Stimulated activated naive CD8-positive, alpha-beta T cell treated with anti-CD3 and anti-CD28 coated beads, Interleukin-15, Interleukin-2, amounts not matched to agents 100 U/mL and 50 U/mL, for 24 hours (primary cell): ENCODE results near the gene ZNF185.
"Not testable (repeated sequence)": the region's sequence is repeated elsewhere in the genome, so short reads cannot be mapped to it uniquely, and the experiment has no call there.

ENCODE experiments used
- ATAC-seq: fragments of 150-1000 bp; cut with Tn5 transposase; one replicate; pipeline ENCODE4 v1.10.0; 2021
- DNase-seq: peaks from one replicate; pipeline ENCODE4 v3.0.0; 2021

ZNF185 gene

GRCh38 chrX:152895724-152896420 lies 2.0 kb upstream of the ZNF185 start:
- ATAC-seq (no peak), DNase-seq (no peak)

GRCh38 chrX:152896450-152896849 lies 1.4 kb upstream of the ZNF185 start:
- ATAC-seq (no peak), DNase-seq (no peak)

- DNase-seq: no peak
- no peak for ATAC-seq
These were observed 575 bp downstream of the ZNF185 start for GRCh38 chrX:152898442-152898841.

GRCh38 chrX:152899111-152899873 lies 1.4 kb downstream of the ZNF185 start:
- no peak for DNase-seq
- ATAC-seq: no peak

GRCh38 chrX:152899874-152900719 lies 2.2 kb downstream of the ZNF185 start:
- ATAC-seq (no peak), DNase-seq (no peak)

DNA sequence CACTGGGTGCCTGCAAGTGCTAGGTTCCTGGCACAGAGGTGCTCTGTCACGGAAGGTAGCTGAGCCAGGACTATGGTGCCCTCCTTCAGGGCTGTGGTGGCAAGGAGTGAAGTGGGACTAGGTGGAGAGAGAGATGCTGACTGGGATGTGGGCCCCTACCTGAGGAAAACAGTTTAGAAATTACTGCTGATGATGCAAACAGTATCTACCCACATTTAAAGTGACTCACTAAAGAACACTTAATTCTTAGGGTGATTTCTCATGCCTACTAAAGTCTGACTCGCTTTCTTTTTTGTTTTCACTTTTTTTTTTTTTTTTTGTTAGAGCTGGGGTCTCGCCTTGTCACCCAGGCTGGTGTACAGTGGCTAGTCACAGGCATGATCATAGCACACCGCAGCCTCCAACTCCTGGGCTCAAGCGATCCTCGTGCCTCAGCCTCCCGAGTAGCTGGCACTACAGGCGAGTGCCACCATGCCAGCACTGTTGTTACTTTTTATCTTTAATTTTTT lies 3.1 kb downstream of the ZNF185 start:
- DNase-seq (no peak), ATAC-seq (no peak)

GRCh38 chrX:152901816-152902501 lies 4.1 kb downstream of the ZNF185 start:
- DNase-seq (no peak), ATAC-seq (no peak)

DNA sequence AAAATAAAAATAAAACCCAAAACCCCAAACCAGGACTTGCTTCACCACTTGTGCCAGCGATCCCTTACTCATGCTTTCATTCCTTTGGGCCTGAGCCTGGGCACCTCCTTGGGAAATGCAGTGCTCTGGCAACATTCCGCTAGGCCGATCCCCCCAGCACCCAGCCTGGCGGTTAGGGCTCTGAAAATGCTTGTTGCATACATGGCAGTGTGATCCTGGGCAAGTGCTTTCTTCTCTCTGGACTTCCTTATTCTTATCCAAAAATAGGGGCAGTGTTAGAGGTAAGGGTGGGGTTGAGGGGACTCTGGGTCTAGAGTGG lies 4.6 kb downstream of the ZNF185 start:
- no peak for ATAC-seq
- no peak for DNase-seq

GRCh38 chrX:152903589-152903988 lies 5.7 kb downstream of the ZNF185 start:
- ATAC-seq (no peak), DNase-seq (no peak)

GRCh38 chrX:152904151-152905080 lies 6.5 kb downstream of the ZNF185 start:
- no peak for ATAC-seq

DNA sequence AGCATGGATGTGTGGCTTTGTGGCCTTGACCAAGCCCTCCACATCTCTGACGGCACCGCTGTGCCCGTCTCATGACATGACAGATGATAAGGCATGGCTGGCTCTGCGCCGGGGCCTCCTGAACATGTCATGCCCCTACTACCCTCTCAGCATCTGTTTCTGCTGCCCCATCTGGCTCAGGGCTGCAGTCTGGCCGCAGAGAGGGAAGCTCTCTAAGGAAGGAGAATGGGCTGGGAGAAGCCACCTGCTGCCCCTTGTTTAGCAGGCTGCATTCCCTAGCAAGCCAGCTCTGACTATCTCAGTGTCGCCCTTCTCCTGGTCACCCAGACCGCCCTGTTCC lies 7.2 kb downstream of the ZNF185 start:
- no peak for DNase-seq
- ATAC-seq: no peak

More at GRCh38 chrX:152904151-152905080, 6.5 kb downstream of the ZNF185 start:
- DNase-seq: peak; percentile 31

DNA sequence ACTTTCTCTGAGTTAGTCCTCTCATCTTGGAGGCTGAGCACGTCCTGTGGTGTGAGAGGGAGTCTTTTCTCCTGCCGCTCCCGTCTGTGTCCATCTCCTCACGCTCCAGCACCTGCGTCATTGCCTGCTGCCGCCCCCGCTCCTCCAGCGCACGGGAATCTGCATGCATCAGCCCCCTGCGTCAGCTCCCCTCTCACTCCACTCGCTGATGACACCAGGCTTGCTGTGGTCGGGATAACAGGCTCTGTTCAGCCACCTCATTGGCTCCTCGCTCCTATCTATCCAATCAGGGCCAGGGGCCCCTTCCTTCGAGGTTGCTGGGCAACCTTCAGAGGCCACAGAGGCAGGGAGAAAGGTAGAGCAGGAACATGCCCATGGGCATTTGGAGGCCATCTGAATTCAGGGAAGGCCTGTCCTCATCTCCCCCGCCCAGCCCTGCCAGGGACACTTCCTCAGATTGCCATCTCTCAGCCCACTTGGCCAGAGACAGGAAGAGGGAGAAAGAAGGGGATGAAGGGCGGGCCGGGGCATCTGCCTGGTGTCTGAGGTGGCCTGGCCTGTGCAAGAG lies 9.3 kb downstream of the ZNF185 start:
- no peak for ATAC-seq
- no peak for DNase-seq

DNA sequence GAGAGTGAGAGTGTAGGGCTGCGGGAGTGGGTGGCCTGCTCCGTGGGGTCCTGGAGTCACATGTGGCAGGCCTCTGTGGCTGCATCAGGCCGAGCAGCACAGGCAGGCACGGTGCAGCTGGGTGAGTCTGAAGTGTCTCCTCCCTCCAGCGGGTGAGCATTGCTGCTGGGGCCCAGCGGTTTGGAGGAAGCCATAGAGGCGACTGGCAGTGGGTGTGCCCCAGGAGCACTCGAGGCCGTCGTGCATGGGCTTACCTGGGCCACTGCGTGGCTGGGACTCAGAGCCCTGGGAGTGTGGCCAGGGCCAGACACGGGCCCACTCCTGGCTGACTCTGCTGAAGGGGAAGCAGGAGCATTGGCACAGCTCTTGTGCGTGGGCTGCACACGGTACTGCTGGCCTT lies 10.6 kb downstream of the ZNF185 start:
- ATAC-seq (no peak), DNase-seq (no peak)

- not testable (repeated sequence) for DNase-seq, ATAC-seq
These were observed 12.2 kb downstream of the ZNF185 start for GRCh38 chrX:152910018-152910417.

DNA sequence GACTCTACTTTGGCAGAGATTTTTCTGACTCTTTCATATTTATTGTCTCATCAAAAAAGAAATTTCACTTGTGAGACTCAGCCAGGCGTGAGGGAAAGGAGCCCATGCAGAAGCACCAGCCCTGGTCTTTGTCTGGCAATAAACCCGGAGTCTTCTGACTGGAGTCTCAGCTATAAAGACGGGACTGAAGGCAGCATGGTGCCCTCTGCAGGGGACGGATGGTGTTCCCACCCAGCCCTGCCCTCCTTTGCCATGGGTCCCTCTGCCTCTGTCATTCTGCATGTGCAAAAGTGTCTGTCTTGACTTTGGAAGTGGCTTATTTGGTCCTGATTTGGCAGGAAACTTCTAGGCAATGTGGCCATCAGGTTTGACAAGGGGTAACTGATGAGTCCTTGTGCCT lies 14.2 kb downstream of the ZNF185 start:
- DNase-seq (no peak), ATAC-seq (no peak)

- DNase-seq (no peak), ATAC-seq (no peak)
These were observed 14.8 kb downstream of the ZNF185 start for GRCh38 chrX:152912641-152913040.

DNA sequence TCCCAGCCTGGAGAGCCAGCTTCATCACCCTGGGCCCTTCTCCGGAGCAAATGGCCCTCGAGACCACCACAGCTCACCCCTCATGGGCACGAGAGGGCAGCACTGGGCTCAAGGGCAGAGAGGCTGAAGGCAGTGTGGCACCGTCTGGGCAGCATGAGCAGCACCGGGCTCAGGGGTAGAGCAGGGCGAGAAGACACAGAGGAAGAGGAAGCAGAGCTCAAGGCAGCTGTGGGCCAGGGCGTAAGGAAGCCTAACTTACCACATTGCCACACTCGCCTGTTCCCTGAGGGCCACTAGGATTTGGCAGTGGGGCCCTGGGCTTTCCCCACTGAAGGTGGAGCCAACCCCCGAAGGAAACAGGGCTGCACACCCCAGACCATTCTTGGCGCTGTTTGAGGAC lies 15.5 kb downstream of the ZNF185 start:
- DNase-seq: no peak
- no peak for ATAC-seq

DNA sequence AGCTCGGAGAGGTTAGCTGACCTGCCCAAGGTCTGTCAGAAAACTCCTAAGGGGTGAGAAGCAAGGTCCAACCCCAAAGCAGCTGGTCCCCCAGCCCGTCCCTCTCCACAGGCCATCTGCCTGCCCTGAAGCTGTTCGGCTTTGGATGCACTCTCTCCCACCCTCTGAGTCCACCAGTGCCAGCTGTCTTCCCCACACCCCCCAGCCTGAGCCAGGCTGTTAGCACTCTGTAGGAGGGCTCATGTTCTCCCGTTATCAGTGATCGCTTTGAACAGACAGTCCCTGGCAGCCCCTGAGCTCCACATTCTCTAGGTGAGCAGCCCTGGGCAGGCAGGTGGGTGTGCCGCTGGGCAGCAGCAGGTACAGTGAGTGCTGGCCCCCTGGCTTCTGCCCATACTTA lies 16.0 kb downstream of the ZNF185 start:
- ATAC-seq: no peak
- DNase-seq: no peak

DNA sequence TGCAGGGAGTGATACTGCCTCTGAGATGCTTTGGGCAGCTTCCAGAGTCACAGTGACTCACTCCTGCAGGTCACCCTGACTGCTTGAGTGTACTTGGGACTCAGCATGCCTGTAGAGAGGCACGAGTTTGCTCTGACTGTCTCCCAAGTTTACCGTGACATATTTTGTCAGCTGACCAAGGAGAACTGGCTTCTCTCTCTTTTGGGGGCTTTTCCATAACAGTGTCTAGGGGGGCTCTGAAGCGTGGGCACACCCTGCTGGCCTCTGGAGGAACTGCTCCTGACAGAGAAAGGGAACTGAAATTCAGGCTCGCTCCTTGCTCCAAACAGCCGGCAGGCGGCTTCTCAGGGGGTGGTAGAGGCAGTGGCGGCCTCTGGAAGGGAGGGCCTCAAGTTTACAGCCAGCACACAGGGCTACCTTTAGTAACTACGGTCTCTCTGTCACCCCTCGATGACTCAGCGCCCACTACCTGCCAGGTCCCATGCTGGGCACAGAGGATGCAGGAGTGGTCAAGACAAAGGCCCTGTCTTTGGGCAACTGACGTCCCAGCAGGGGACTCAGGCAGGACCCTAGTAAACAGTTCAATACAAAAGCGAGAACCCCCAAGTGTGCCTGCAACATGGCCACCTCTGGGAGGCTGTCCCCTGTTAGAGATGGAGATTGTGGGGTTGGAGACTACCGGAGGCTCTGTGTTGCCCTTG lies 17.8 kb downstream of the ZNF185 start:
- DNase-seq (peak; percentile 16), ATAC-seq (peak; percentile 22)
